DOHH2 (cell line): ENCODE data around the gene EIPR1.

Experiments
- CTCF ChIP-seq: fragments of 200-600 bp; sonication (generic); IDR thresholded peaks from one replicate; pipeline ENCODE4 v1.5.1; 2014; ENCODE audit warnings: antibody characterized with exemption, mild to moderate bottlenecking, low read depth, low read length; ENCODE audit not compliant: poor library complexity, severe bottlenecking
- EZH2phosphoT487 ChIP-seq: fragments of 200-600 bp; sonication (generic); IDR thresholded peaks from 2 replicates; pipeline ENCODE4 v1.6.1; 2017; ENCODE audit warnings: borderline replicate concordance, mild to moderate bottlenecking, antibody characterized with exemption, low read length, moderate library complexity, mixed read lengths

- TF ChIP-seq CTCF (no peak), EZH2phosphoT487 (no peak)
Observed at GRCh38 chr2:3209258-3209657, 168.4 kb downstream of the EIPR1 start.
